LNCAP (cell line): ENCODE measurements around the gene NPBWR2.

ENCODE experiments used
- CTCF ChIP-seq: fragments of 450-650 bp; IDR thresholded peaks from 2 replicates; pipeline ENCODE4 v1.5.1; 2017; ENCODE audit warnings: mild to moderate bottlenecking

NPBWR2 gene

GRCh38 chr20:64083378-64083803, 24.0 kb downstream of the NPBWR2 start:
- TF ChIP-seq CTCF, result peak; percentile 80

- no peak for TF ChIP-seq CTCF
Measured at GRCh38 chr20:64082820-64083377, 24.5 kb downstream of the NPBWR2 start.

- TF ChIP-seq CTCF, result no peak
Measured at GRCh38 chr20:64082126-64082731, 25.1 kb downstream of the NPBWR2 start.

GRCh38 chr20:64081624-64081964, 25.8 kb downstream of the NPBWR2 start:
- TF ChIP-seq CTCF, result no peak

GRCh38 chr20:64080813-64081623, 26.3 kb downstream of the NPBWR2 start:
- no peak for TF ChIP-seq CTCF

- no peak for TF ChIP-seq CTCF
Measured at GRCh38 chr20:64080013-64080812, 27.2 kb downstream of the NPBWR2 start, which contains the start of gene OPRL1. OPRL1 (plus strand) TSS chr20:64080082; CDS start chr20:64092721, 12,639 bp downstream.

- no peak for TF ChIP-seq CTCF
Measured at GRCh38 chr20:64079273-64080012, 27.9 kb downstream of the NPBWR2 start, which contains the start of gene RGS19. RGS19 (minus strand) TSS chr20:64079518; CDS start chr20:64076886, 2,632 bp downstream.
